Colonic mucosa (tissue), 4 donors: ENCODE measurements around the gene GABRG3. TPM values are rescaled to one million over a fixed set of nuclear protein-coding genes. Genes with fewer than 3 reads are reported as not detected.

ENCODE experiments used
- DNase-seq: peaks from one replicate; pipeline ENCODE4 v3.0.0-alpha.2; 2020
- H3K27ac ChIP-seq: fragments of 200-600 bp; one replicate; pipeline ENCODE4 v1.8.0; 2021
- H3K27me3 ChIP-seq: fragments of 200-600 bp; one replicate; pipeline ENCODE4 v1.8.0; 2021
- H3K36me3 ChIP-seq: fragments of 200-600 bp; one replicate; pipeline ENCODE4 v1.8.0; 2021
- H3K4me1 ChIP-seq: fragments of 200-600 bp; one replicate; pipeline ENCODE4 v1.8.0; 2021; ENCODE audit warnings: mild to moderate bottlenecking
- H3K4me3 ChIP-seq: fragments of 200-600 bp; one replicate; pipeline ENCODE4 v1.8.0; 2021
- H3K9ac ChIP-seq, 2 donors: one replicate each; pipeline ENCODE4 v1.7.0; 2013; ENCODE audit warnings: control low read depth in 2 of 2, low read depth in 2 of 2, low read length in 2 of 2
- H3K9me3 ChIP-seq: fragments of 200-600 bp; one replicate; pipeline ENCODE4 v1.8.0; 2021
- intact Hi-C: fragments of 100-400 bp; cut with DNase I; formaldehyde crosslinking; loops from one replicate; pipeline ENCODE4 v1.14.1; 2022
- total RNA-seq, 2 donors: library from RNA; stranded (reverse); fragmentation: NEBNext Ultra II Directional in 1 of 2; extraction: Animal tissue kit (Norgen Biotek cat#: 25700) in 1 of 2; gene quantifications; one replicate each; pipeline ENCODE4 v1.2.1, GENCODE V29; 2021
- TF ChIP-seq, protein P1 (sequence below): fragments of 200-600 bp; IDR thresholded peaks from one replicate; pipeline ENCODE4 v1.8.0; 2022; ENCODE audit warnings: antibody characterized with exemption, mild to moderate bottlenecking
- donor health status: healthy.
- donor health status: DM: no; HTN: no; CAD: no.
- donor health status: DM: no; HTN: no; CAD: no.

GABRG3 gene
- total RNA-seq, 2 donors from 2014 or later, result not detected

DNA sequence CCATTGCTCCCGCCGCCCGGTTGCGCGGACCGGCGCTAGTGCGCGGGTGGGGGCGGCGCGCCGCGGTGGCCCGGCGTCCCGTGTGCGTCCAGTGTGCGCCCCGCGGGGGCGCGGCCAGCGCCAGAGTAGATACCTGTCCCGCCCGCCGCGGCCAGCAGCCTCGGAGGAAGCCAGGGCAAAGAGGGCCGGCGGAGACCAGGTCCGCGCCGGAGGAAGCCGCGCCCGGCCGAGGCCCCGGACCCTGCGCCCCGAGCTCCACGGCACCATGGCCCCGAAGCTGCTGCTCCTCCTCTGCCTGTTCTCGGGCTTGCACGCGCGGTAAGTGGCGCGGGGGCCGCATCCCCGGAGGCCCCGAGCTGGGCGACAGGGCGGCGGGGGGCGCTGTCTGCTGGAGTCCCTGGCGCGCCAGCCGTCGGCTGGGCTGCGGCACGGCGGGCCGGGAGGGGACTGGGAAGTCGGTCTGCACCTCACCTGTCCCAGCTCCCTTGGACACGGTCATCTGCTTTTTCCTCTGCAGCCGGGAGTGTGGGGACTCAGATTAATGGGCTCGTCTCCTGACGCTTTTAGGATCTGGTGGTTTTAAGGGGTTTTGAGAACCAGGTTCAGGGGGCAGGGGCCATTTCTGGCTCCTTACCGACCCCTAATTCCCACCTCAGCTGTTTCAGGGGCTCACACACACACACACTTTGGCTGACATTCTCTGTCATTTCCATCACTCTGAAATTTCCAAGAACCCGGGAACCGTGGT, 464 bp downstream of the GABRG3 start:
- TF ChIP-seq, protein P1, sequence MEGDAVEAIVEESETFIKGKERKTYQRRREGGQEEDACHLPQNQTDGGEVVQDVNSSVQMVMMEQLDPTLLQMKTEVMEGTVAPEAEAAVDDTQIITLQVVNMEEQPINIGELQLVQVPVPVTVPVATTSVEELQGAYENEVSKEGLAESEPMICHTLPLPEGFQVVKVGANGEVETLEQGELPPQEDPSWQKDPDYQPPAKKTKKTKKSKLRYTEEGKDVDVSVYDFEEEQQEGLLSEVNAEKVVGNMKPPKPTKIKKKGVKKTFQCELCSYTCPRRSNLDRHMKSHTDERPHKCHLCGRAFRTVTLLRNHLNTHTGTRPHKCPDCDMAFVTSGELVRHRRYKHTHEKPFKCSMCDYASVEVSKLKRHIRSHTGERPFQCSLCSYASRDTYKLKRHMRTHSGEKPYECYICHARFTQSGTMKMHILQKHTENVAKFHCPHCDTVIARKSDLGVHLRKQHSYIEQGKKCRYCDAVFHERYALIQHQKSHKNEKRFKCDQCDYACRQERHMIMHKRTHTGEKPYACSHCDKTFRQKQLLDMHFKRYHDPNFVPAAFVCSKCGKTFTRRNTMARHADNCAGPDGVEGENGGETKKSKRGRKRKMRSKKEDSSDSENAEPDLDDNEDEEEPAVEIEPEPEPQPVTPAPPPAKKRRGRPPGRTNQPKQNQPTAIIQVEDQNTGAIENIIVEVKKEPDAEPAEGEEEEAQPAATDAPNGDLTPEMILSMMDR, result no peak
- Histone ChIP-seq H3K4me3 (no peak overlapping the region), H3K27ac (no peak overlapping the region), H3K36me3 (no peaks in the 10 kb centered on the region), H3K9ac (no peak overlapping the region), H3K4me1 (no peaks in the 10 kb centered on the region), H3K27me3 (no peaks in the 10 kb centered on the region), H3K9me3 (no peaks in the 10 kb centered on the region)
- no peak for DNase-seq
- intact Hi-C loops, result no loop called here

DNA sequence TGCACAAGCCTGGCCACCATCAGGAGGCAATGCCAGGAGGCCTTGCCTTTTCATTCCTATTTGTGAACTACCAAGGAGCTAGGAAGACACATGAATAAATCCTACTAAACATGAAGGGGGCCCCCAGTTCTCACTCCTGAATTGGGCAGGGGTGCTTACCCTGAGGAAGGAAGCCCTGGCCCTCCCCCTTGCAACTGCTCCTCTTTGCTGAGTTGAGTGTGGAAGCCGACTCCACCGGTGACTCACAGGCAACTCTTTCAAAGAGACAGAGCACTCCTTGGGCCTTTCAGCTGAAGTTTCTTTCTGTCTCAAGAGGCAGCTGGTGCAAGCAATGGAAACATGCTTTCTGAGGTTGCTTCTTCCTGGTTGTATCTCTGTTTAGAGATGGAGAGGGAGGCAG, 1.7 kb downstream of the GABRG3 start:
- H3K36me3 ChIP-seq, result no peaks in the 10 kb centered on the region
- H3K27me3 ChIP-seq, result no peaks in the 10 kb centered on the region
- no peaks in the 10 kb centered on the region for H3K9me3 ChIP-seq
- intact Hi-C loops, result no loop called here
- H3K4me3 ChIP-seq, result no peak overlapping the region
- H3K4me1 ChIP-seq, result no peaks in the 10 kb centered on the region
- no peak overlapping the region for H3K27ac ChIP-seq
- no peak for DNase-seq
- TF ChIP-seq, protein P1, result no peak
- no peak overlapping the region for H3K9ac ChIP-seq

GRCh38 chr15:26974120-26974780, 3.3 kb downstream of the GABRG3 start:
- no peaks in the 10 kb centered on the region for H3K4me1 ChIP-seq
- no peak overlapping the region for H3K4me3 ChIP-seq
- H3K9ac ChIP-seq, result no peak overlapping the region
- TF ChIP-seq, protein P1, result no peak
- H3K9me3 ChIP-seq, result no peaks in the 10 kb centered on the region
- DNase-seq, result no peak
- intact Hi-C loops, result no loop called here
- no peaks in the 10 kb centered on the region for H3K36me3 ChIP-seq
- H3K27me3 ChIP-seq, result no peaks in the 10 kb centered on the region
- H3K27ac ChIP-seq, result no peak overlapping the region

DNA sequence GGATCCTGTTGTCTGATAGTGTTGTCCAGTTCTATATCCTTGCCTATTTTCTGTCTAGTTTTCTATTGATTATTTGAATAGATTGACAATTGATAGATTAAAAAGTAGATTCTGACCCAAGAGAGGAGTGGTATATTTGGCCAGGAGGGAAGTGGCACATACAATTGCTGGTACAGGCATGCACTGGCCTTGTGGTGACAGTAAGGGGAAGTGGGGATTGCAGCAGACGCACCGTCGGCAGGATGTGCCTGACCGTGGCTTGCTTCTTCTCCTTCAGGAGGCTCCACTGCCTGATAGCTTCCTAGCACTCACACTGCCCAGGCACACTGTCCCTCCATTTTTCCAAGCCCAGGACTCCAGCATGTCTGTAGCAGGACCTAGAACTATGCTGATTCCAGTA, 10.5 kb downstream of the GABRG3 start:
- Histone ChIP-seq H3K9me3 (no peaks in the 10 kb centered on the region), H3K27me3 (no peaks in the 10 kb centered on the region), H3K36me3 (no peaks in the 10 kb centered on the region), H3K4me3 (no peak overlapping the region), H3K4me1 (no peaks in the 10 kb centered on the region), H3K27ac (no peak overlapping the region), H3K9ac (no peak overlapping the region)
- TF ChIP-seq, protein P1, result no peak
- DNase-seq, result no peak
- intact Hi-C loops, result no loop called here

GRCh38 chr15:26983822-26984221, 12.8 kb downstream of the GABRG3 start:
- no peaks in the 10 kb centered on the region for H3K9me3 ChIP-seq
- no peak overlapping the region for H3K9ac ChIP-seq
- no peaks in the 10 kb centered on the region for H3K4me1 ChIP-seq
- intact Hi-C loops, result no loop called here
- no peaks in the 10 kb centered on the region for H3K36me3 ChIP-seq
- no peak overlapping the region for H3K4me3 ChIP-seq
- H3K27me3 ChIP-seq, result no peaks in the 10 kb centered on the region
- TF ChIP-seq, protein P1, result no peak
- no peak for DNase-seq
- no peak overlapping the region for H3K27ac ChIP-seq
